Ascending aorta (tissue), 2 donors: Measurements from ENCODE around the gene BLZF1. TPM values are rescaled to one million over a fixed set of nuclear protein-coding genes. Genes with fewer than 3 reads are reported as not detected.
"Not testable (repeated sequence)": the region's sequence is repeated elsewhere in the genome, so short reads cannot be mapped to it uniquely, and the experiment has no call there.

ENCODE experiments used
- DNase-seq, 2 donors: peaks; one replicate each; pipeline ENCODE4 v3.0.0-alpha.2; 2019; ENCODE audit warnings: low spot score in 2 of 2
- H3K27ac ChIP-seq, 2 donors: fragments of 200-600 bp; sonication (generic); one replicate each; pipeline ENCODE4 v1.5.1; 2016 to 2017; ENCODE audit warnings: mild to moderate bottlenecking in 1 of 2
- H3K27me3 ChIP-seq: fragments of 200-600 bp; sonication (generic); one replicate; pipeline ENCODE4 v1.5.1; 2017
- H3K36me3 ChIP-seq, 2 donors: fragments of 200-600 bp; sonication (generic); one replicate each; pipeline ENCODE4 v1.5.1; 2016
- H3K4me1 ChIP-seq, 2 donors: fragments of 200-600 bp; sonication (generic); one replicate each; pipeline ENCODE4 v1.5.1; 2016 to 2017; ENCODE audit warnings: mild to moderate bottlenecking in 1 of 2
- H3K4me3 ChIP-seq, 2 donors: fragments of 200-600 bp; sonication (generic); one replicate each; pipeline ENCODE4 v1.5.1; 2016 to 2017; ENCODE audit warnings: mild to moderate bottlenecking in 1 of 2
- H3K9me3 ChIP-seq, 2 donors: fragments of 200-600 bp; sonication (generic); one replicate each; pipeline ENCODE4 v1.5.1; 2016
- CTCF ChIP-seq, 3 experiments: fragments of 200-600 bp in 2 of 3; fragments of 450-650 bp in 1 of 3; sonication (generic) in 2 of 3; IDR thresholded peaks; one replicate each; pipeline ENCODE4 v1.5.1; 2016 to 2019; ENCODE audit warnings: antibody characterized with exemption in 3 of 3, mild to moderate bottlenecking in 1 of 3, moderate library complexity in 1 of 3
- intact Hi-C: fragments of 100-400 bp; cut with DNase I; formaldehyde crosslinking; loops from one replicate; pipeline ENCODE4 v1.15.1; 2023
- total RNA-seq: library from RNA; depleted of rRNA; stranded (reverse); fragments of >200 nt; gene quantifications from one replicate; pipeline ENCODE4 v1.1.0, GENCODE V29; 2016

The BLZF1 gene
- total RNA-seq, 1 donor from 2014 or later, result 8.5 TPM

- H3K9me3 ChIP-seq, result peaks cover 0 to 20% of the 10 kb centered on the region in 2 donors
- intact Hi-C loops, result no loop called here
- no peak overlapping the region for H3K27ac ChIP-seq
- H3K4me1 ChIP-seq, result no peaks in the 10 kb centered on the region
- no peaks in the 10 kb centered on the region for H3K27me3 ChIP-seq
- no peak overlapping the region for H3K4me3 ChIP-seq
- no peaks in the 10 kb centered on the region for H3K36me3 ChIP-seq
- TF ChIP-seq CTCF (IDR thresholded peaks at IDR 0.05), result no peak
- DNase-seq, result no peak
These were observed 41.6 kb upstream of the BLZF1 start for GRCh38 chr1:169326261-169326955.

- Histone ChIP-seq H3K4me3 (no peak overlapping the region), H3K4me1 (no peaks in the 10 kb centered on the region), H3K36me3 (no peaks in the 10 kb centered on the region), H3K27ac (no peak overlapping the region), H3K9me3 (peaks cover 0 to 25% of the 10 kb centered on the region in 2 donors), H3K27me3 (no peaks in the 10 kb centered on the region)
- no peak for DNase-seq
- TF ChIP-seq CTCF (IDR thresholded peaks at IDR 0.05), result no peak
- intact Hi-C loops, result no loop called here
These were observed 41.1 kb upstream of the BLZF1 start for GRCh38 chr1:169326956-169327268.

- DNase-seq, result no peak
- no peaks in the 10 kb centered on the region for H3K27me3 ChIP-seq
- H3K4me1 ChIP-seq, result no peaks in the 10 kb centered on the region
- peaks cover 0 to 34% of the 10 kb centered on the region in 2 donors for H3K9me3 ChIP-seq
- H3K27ac ChIP-seq, result no peak overlapping the region
- no peak for TF ChIP-seq CTCF (IDR thresholded peaks at IDR 0.05)
- H3K36me3 ChIP-seq, result no peaks in the 10 kb centered on the region
- H3K4me3 ChIP-seq, result no peak overlapping the region
- intact Hi-C loops, result no loop called here
These were observed 40.1 kb upstream of the BLZF1 start for GRCh38 chr1:169327875-169328274.

GRCh38 chr1:169329383-169329782 is 38.6 kb upstream of the BLZF1 start:
- Histone ChIP-seq H3K36me3 (no peaks in the 10 kb centered on the region), H3K9me3 (peaks cover 0 to 34% of the 10 kb centered on the region in 2 donors), H3K27me3 (no peaks in the 10 kb centered on the region), H3K4me3 (no peak overlapping the region), H3K27ac (no peak overlapping the region), H3K4me1 (no peaks in the 10 kb centered on the region)
- TF ChIP-seq CTCF (IDR thresholded peaks at IDR 0.05), result no peak
- no peak for DNase-seq
- intact Hi-C loops, result no loop called here

GRCh38 chr1:169330927-169331326 is 37.1 kb upstream of the BLZF1 start:
- no peak for DNase-seq
- TF ChIP-seq CTCF (IDR thresholded peaks at IDR 0.05), result no peak
- Histone ChIP-seq H3K27ac (no peak overlapping the region), H3K27me3 (no peaks in the 10 kb centered on the region), H3K36me3 (peaks cover 0 to 3% of the 10 kb centered on the region in 2 donors), H3K4me3 (no peak overlapping the region), H3K9me3 (peaks cover 0 to 40% of the 10 kb centered on the region in 2 donors), H3K4me1 (no peaks in the 10 kb centered on the region)
- intact Hi-C loops, result no loop called here

GRCh38 chr1:169334727-169335126 is 33.3 kb upstream of the BLZF1 start:
- H3K27ac ChIP-seq, H3K4me3 ChIP-seq, H3K27me3 ChIP-seq, H3K36me3 ChIP-seq, H3K4me1 ChIP-seq, intact Hi-C loops, DNase-seq: not testable (repeated sequence)
- H3K9me3 ChIP-seq, result peaks cover 0 to 36% of the 10 kb centered on the region in 2 donors

GRCh38 chr1:169336947-169337715 is 30.9 kb upstream of the BLZF1 start:
- peaks cover 0 to 13% of the 10 kb centered on the region in 2 donors for H3K9me3 ChIP-seq
- H3K36me3 ChIP-seq, H3K27me3 ChIP-seq, H3K27ac ChIP-seq, H3K4me3 ChIP-seq, intact Hi-C loops, DNase-seq, H3K4me1 ChIP-seq: not testable (repeated sequence)
